ENCODE data around the gene KIF1C. TPM values are rescaled to one million over a fixed set of nuclear protein-coding genes. Genes with fewer than 3 reads are reported as not detected.

The KIF1C gene
- total and polyA plus RNA-seq, 2 donors (not counting 1 experiment from before 2014, with no cell fraction given), result 5.7 to 29.6 TPM

GRCh38 chr17:5077781-5078105 is 80.0 kb downstream of the KIF1C start:
- peak overlapping the region; percentile 71 for H3K9ac ChIP-seq (ENCODE audit: low read length)
- peak overlapping the region; percentile 81 for H3K4me3 Mint-ChIP-seq
- peaks cover 0 to 12% (median 1%) of the 10 kb centered on the region in 3 donors for H3K9me3 ChIP-seq (ENCODE audit: control extremely low read depth in 1 of 3, control insufficient read depth in 2 of 3, insufficient read depth in 1 of 3, low read length in 2 of 3)
- ATAC-seq (ENCODE audit: low read depth), result no peak
- H3K79me2 ChIP-seq (ENCODE audit: control insufficient read depth, insufficient read depth, low read length), result peaks cover 31% of the 10 kb centered on the region
- H4K20me1 ChIP-seq (ENCODE audit: control insufficient read depth, insufficient read depth, low read length, poor library complexity, severe bottlenecking), result no peaks in the 10 kb centered on the region
- peaks cover 8 to 21% of the 10 kb centered on the region in 2 donors for H3K4me1 ChIP-seq (ENCODE audit: control insufficient read depth in 2 of 2, insufficient read depth in 2 of 2, low read length in 2 of 2)
- TF ChIP-seq, protein P1, sequence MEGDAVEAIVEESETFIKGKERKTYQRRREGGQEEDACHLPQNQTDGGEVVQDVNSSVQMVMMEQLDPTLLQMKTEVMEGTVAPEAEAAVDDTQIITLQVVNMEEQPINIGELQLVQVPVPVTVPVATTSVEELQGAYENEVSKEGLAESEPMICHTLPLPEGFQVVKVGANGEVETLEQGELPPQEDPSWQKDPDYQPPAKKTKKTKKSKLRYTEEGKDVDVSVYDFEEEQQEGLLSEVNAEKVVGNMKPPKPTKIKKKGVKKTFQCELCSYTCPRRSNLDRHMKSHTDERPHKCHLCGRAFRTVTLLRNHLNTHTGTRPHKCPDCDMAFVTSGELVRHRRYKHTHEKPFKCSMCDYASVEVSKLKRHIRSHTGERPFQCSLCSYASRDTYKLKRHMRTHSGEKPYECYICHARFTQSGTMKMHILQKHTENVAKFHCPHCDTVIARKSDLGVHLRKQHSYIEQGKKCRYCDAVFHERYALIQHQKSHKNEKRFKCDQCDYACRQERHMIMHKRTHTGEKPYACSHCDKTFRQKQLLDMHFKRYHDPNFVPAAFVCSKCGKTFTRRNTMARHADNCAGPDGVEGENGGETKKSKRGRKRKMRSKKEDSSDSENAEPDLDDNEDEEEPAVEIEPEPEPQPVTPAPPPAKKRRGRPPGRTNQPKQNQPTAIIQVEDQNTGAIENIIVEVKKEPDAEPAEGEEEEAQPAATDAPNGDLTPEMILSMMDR (IDR thresholded peaks at IDR 0.05), result no peak
- no peak for TF ChIP-seq EZH2 (IDR thresholded peaks at IDR 0.05; ENCODE audit: borderline replicate concordance, insufficient read depth, low read depth, low read length, poor library complexity, severe bottlenecking)
- peak overlapping the region; percentile 81 to 86 for H3K27ac ChIP-seq (ENCODE audit: low read length in 2 of 2)
- peak overlapping the region; percentile 95 for H3K27ac Mint-ChIP-seq
- H3K4me1 Mint-ChIP-seq, result peaks cover 27% of the 10 kb centered on the region
- H2AFZ ChIP-seq (ENCODE audit: insufficient read depth, low read depth, low read length, poor library complexity, severe bottlenecking), result peak overlapping the region; percentile 85
- intact Hi-C loops (cut with micrococcal nuclease), result loop anchor here (1.0 to 5.0 kb wide), 9 partner anchors 19 to 409 kb away; partner anchors contain the start of genes C17orf107, DERL2, INCA1 and KIF1C
- 34% methylated on average over 14 of the region's 14 CpGs for WGBS (ENCODE audit: insufficient coverage)
- no peak for DNase-seq
- POLR2A ChIA-PET, result interaction anchor here (0.6 to 2.4 kb wide), 5 partner anchors 19 to 233 kb away, joined by 3 to 19 read pairs (median 4); partner anchors contain the start of gene ZNF594
- peak overlapping the region; percentile 68 to 78 (median 75) for H3K4me3 ChIP-seq (ENCODE audit: control extremely low read depth in 1 of 5, extremely low read depth in 1 of 5, insufficient read depth in 1 of 5, low read depth in 2 of 5, low read length in 4 of 5)
- CTCF ChIA-PET, result interaction anchor here (1.3 to 3.4 kb wide), 3 partner anchors 18 to 90 kb away, joined by 3 to 12 read pairs (median 3); partner anchors contain the start of gene CAMTA2
- no peaks in the 10 kb centered on the region for H3K27me3 Mint-ChIP-seq
- no peaks in the 10 kb centered on the region for H3K27me3 ChIP-seq (replicated peaks in 1 of 4; ENCODE audit: control extremely low read depth in 1 of 4, control insufficient read depth in 3 of 4, insufficient read depth in 4 of 4, low read length in 3 of 4)
- peaks cover under 1% of the 10 kb centered on the region for H3K9me3 Mint-ChIP-seq (ENCODE audit: insufficient read depth)
- H3K4me2 ChIP-seq (replicated peaks; ENCODE audit: low read depth, low read length, poor library complexity, severe bottlenecking), result peak overlapping the region; percentile 77
- no peaks in the 10 kb centered on the region for H3K36me3 ChIP-seq (replicated peaks in 1 of 2; ENCODE audit: control extremely low read depth in 1 of 2, control insufficient read depth in 1 of 2, extremely low read depth in 1 of 2, insufficient read depth in 2 of 2, low read length in 1 of 2)

Small RNA genes lying within 50 kb of the gene (small RNA-seq; reads per million reads assigned to genes)
- gene MIR6864 (ENCODE audit: insufficient read length, low read depth, low replicate concordance) (not detected), gene MIR6865 (ENCODE audit: insufficient read length, low read depth, low replicate concordance) (not detected)

Other genes with a start within 250 kb of the KIF1C start
- gene TM4SF5, start 226.1 kb upstream of the KIF1C start, total RNA-seq, result not detected in 2 replicates
- gene TM4SF5, start 226.1 kb upstream of the KIF1C start, polyA plus RNA-seq, result not detected in 2 replicates
- gene VMO1, start 211.6 kb upstream of the KIF1C start, total RNA-seq, result not detected in 2 replicates
- gene VMO1, start 211.6 kb upstream of the KIF1C start, polyA plus RNA-seq, result 0.57 TPM in 1 of 2 replicates, not detected in the other
- gene GLTPD2, start 209.0 kb upstream of the KIF1C start, total RNA-seq, result not detected in 2 replicates
- gene GLTPD2, start 209.0 kb upstream of the KIF1C start, polyA plus RNA-seq, result not detected in 2 replicates
- gene PSMB6, start 201.8 kb upstream of the KIF1C start, total RNA-seq, result 55.7 and 56.0 TPM in 2 replicates
- gene PSMB6, start 201.8 kb upstream of the KIF1C start, polyA plus RNA-seq, result 65.2 and 73.2 TPM in 2 replicates
- 69.2 and 72.1 TPM in 2 replicates for gene PLD2, start 190.8 kb upstream of the KIF1C start, total RNA-seq
- 53.1 and 54.5 TPM in 2 replicates for gene PLD2, start 190.8 kb upstream of the KIF1C start, polyA plus RNA-seq
- gene MINK1, start 164.6 kb upstream of the KIF1C start, total RNA-seq, result 108 and 109 TPM in 2 replicates
- gene MINK1, start 164.6 kb upstream of the KIF1C start, polyA plus RNA-seq, result 160 and 190 TPM in 2 replicates
- gene C17orf107, start 98.4 kb upstream of the KIF1C start, total RNA-seq, result 2.5 and 3.9 TPM in 2 replicates
- gene C17orf107, start 98.4 kb upstream of the KIF1C start, polyA plus RNA-seq, result 4.6 and 9.4 TPM in 2 replicates
- 0.99 and 1.0 TPM in 2 replicates for gene CHRNE, start 94.9 kb upstream of the KIF1C start, total RNA-seq
- 3.0 and 4.7 TPM in 2 replicates for gene CHRNE, start 94.9 kb upstream of the KIF1C start, polyA plus RNA-seq
- gene GP1BA, start 65.7 kb upstream of the KIF1C start, total RNA-seq, result not detected in 2 replicates
- 0.06 and 0.07 TPM in 2 replicates for gene GP1BA, start 65.7 kb upstream of the KIF1C start, polyA plus RNA-seq
- 32.3 and 42.7 TPM in 2 replicates for gene SLC25A11, start 57.9 kb upstream of the KIF1C start, total RNA-seq
- gene SLC25A11, start 57.9 kb upstream of the KIF1C start, polyA plus RNA-seq, result 26.1 and 44.4 TPM in 2 replicates
- 131 and 143 TPM in 2 replicates for gene RNF167, start 57.7 kb upstream of the KIF1C start, total RNA-seq
- gene RNF167, start 57.7 kb upstream of the KIF1C start, polyA plus RNA-seq, result 114 and 186 TPM in 2 replicates
- 307 and 330 TPM in 2 replicates for gene PFN1, start 49.4 kb upstream of the KIF1C start, total RNA-seq
- gene PFN1, start 49.4 kb upstream of the KIF1C start, polyA plus RNA-seq, result 609 and 618 TPM in 2 replicates
- 32.5 and 34.8 TPM in 2 replicates for gene ENO3, start 46.8 kb upstream of the KIF1C start, total RNA-seq
- gene ENO3, start 46.8 kb upstream of the KIF1C start, polyA plus RNA-seq, result 35.4 and 50.1 TPM in 2 replicates
- 52.5 and 53.6 TPM in 2 replicates for gene SPAG7, start 30.1 kb upstream of the KIF1C start, total RNA-seq
- gene SPAG7, start 30.1 kb upstream of the KIF1C start, polyA plus RNA-seq, result 43.4 and 46.9 TPM in 2 replicates
- gene CAMTA2, start 10.3 kb upstream of the KIF1C start, total RNA-seq, result 57.6 and 57.9 TPM in 2 replicates
- gene CAMTA2, start 10.3 kb upstream of the KIF1C start, polyA plus RNA-seq, result 37.1 and 48.3 TPM in 2 replicates
- gene INCA1, start 428 bp upstream of the KIF1C start, total RNA-seq, result 0.30 and 0.51 TPM in 2 replicates
- gene INCA1, start 428 bp upstream of the KIF1C start, polyA plus RNA-seq, result 0.45 and 0.60 TPM in 2 replicates
- not detected in 2 replicates for gene SLC52A1, start 37.5 kb downstream of the KIF1C start, total RNA-seq
- not detected in 2 replicates for gene SLC52A1, start 37.5 kb downstream of the KIF1C start, polyA plus RNA-seq
- gene ZFP3, start 80.5 kb downstream of the KIF1C start, total RNA-seq, result 15.8 and 16.2 TPM in 2 replicates
- 3.2 and 5.1 TPM in 2 replicates for gene ZFP3, start 80.5 kb downstream of the KIF1C start, polyA plus RNA-seq
- 17.4 and 19.3 TPM in 2 replicates for gene ZNF232, start 113.9 kb downstream of the KIF1C start, total RNA-seq
- 9.9 and 10.2 TPM in 2 replicates for gene ZNF232, start 113.9 kb downstream of the KIF1C start, polyA plus RNA-seq
- 0.47 and 0.61 TPM in 2 replicates for gene USP6, start 118.1 kb downstream of the KIF1C start, total RNA-seq
- gene USP6, start 118.1 kb downstream of the KIF1C start, polyA plus RNA-seq, result 0.14 and 0.36 TPM in 2 replicates
- gene ZNF594, start 193.9 kb downstream of the KIF1C start, total RNA-seq, result 36.2 and 38.9 TPM in 2 replicates
- 4.9 and 5.9 TPM in 2 replicates for gene ZNF594, start 193.9 kb downstream of the KIF1C start, polyA plus RNA-seq
- gene SCIMP, start 236.9 kb downstream of the KIF1C start, total RNA-seq, result 87.3 and 87.4 TPM in 2 replicates
- 61.7 and 98.5 TPM in 2 replicates for gene SCIMP, start 236.9 kb downstream of the KIF1C start, polyA plus RNA-seq